Measurements from ENCODE around the gene CLIC5.

CLIC5 gene

GRCh38 chr6:45965007-45965406 is 50.7 kb downstream of the CLIC5 start:
- DNase-seq (ENCODE audit: low spot score): no peak

GRCh38 chr6:45964300-45964699 is 51.4 kb downstream of the CLIC5 start:
- DNase-seq (ENCODE audit: low spot score): no peak

- no peak for DNase-seq (ENCODE audit: low spot score)
Observed at GRCh38 chr6:45963896-45964295, 51.8 kb downstream of the CLIC5 start.

GRCh38 chr6:45961125-45961524 is 54.5 kb downstream of the CLIC5 start:
- DNase-seq (ENCODE audit: low spot score): no peak

- no peak for DNase-seq (ENCODE audit: low spot score)
Observed at GRCh38 chr6:45959534-45960145, 56.0 kb downstream of the CLIC5 start.

- no peak for DNase-seq (ENCODE audit: low spot score)
Observed at GRCh38 chr6:45956663-45957062, 59.0 kb downstream of the CLIC5 start.

- DNase-seq (ENCODE audit: low spot score): no peak
Observed at GRCh38 chr6:45956176-45956575, 59.5 kb downstream of the CLIC5 start.

- no peak for DNase-seq (ENCODE audit: low spot score)
Observed at GRCh38 chr6:45955597-45955996, 60.1 kb downstream of the CLIC5 start.

GRCh38 chr6:45952546-45952945 is 63.1 kb downstream of the CLIC5 start:
- no peak for DNase-seq (ENCODE audit: low spot score)

GRCh38 chr6:45952168-45952529 is 63.5 kb downstream of the CLIC5 start:
- no peak for DNase-seq (ENCODE audit: low spot score)

- no peak for DNase-seq (ENCODE audit: low spot score)
Observed at GRCh38 chr6:45951321-45952167, 64.1 kb downstream of the CLIC5 start.

- no peak for DNase-seq (ENCODE audit: low spot score)
Observed at GRCh38 chr6:45949256-45949655, 66.4 kb downstream of the CLIC5 start.

- no peak for DNase-seq (ENCODE audit: low spot score)
Observed at GRCh38 chr6:45947807-45948206, 67.9 kb downstream of the CLIC5 start.

- DNase-seq (ENCODE audit: low spot score): no peak
Observed at GRCh38 chr6:45946887-45947286, 68.8 kb downstream of the CLIC5 start.

GRCh38 chr6:45946352-45946751 is 69.3 kb downstream of the CLIC5 start:
- DNase-seq (ENCODE audit: low spot score): no peak

- no peak for DNase-seq (ENCODE audit: low spot score)
Observed at GRCh38 chr6:45942953-45943352, 72.7 kb downstream of the CLIC5 start.

GRCh38 chr6:45933855-45934254 is 81.8 kb downstream of the CLIC5 start:
- DNase-seq (ENCODE audit: low spot score): no peak

- DNase-seq (ENCODE audit: low spot score): no peak
Observed at GRCh38 chr6:45931232-45931631, 84.4 kb downstream of the CLIC5 start.

GRCh38 chr6:45930420-45931040 is 85.1 kb downstream of the CLIC5 start:
- peak; percentile 64 for DNase-seq (ENCODE audit: low spot score)

GRCh38 chr6:45929421-45930361 is 86.0 kb downstream of the CLIC5 start:
- no peak for DNase-seq (ENCODE audit: low spot score)

GRCh38 chr6:45928721-45929305 is 86.8 kb downstream of the CLIC5 start:
- DNase-seq (ENCODE audit: low spot score): no peak
